Psoas muscle (tissue), 8 donors: ENCODE measurements around the gene ADCY9. TPM values are rescaled to one million over a fixed set of nuclear protein-coding genes. Genes with fewer than 3 reads are reported as not detected.
A peak's percentile ranks its signal among the peaks of the same experiment; 100 is the strongest.

Source experiments
- ATAC-seq, 4 donors: fragments of 200-7000 bp; cut with Tn5 transposase; one replicate each; pipeline ENCODE4 v1.9.1; 2020; ENCODE audit warnings: moderate library complexity in 3 of 4, mild to moderate bottlenecking in 2 of 4
- DNase-seq, 2 donors: peaks; one replicate each; pipeline ENCODE4 v3.0.0-alpha.2; 2020
- H3K27ac ChIP-seq: fragments of 200-600 bp; one replicate; pipeline ENCODE4 v1.8.0; 2022
- H3K27me3 ChIP-seq, 3 donors: fragments of 200-600 bp in 1 of 3; one replicate each; pipeline versions ENCODE4 v1.6.1 to v1.8.0; 2013 to 2022; ENCODE audit warnings: low read length in 2 of 3, mild to moderate bottlenecking in 2 of 3, moderate library complexity in 1 of 3; ENCODE audit not compliant: insufficient read depth in 3 of 3
- H3K36me3 ChIP-seq, 2 donors: fragments of 200-600 bp in 1 of 2; one replicate each; pipeline versions ENCODE4 v1.6.1 to v1.8.0; 2013 to 2022; ENCODE audit warnings: low read depth in 1 of 2, mild to moderate bottlenecking in 1 of 2, moderate library complexity in 1 of 2; ENCODE audit not compliant: insufficient read depth in 1 of 2
- H3K4me1 ChIP-seq: fragments of 200-600 bp; one replicate; pipeline ENCODE4 v1.8.0; 2022
- H3K4me3 ChIP-seq: fragments of 200-600 bp; one replicate; pipeline ENCODE4 v1.8.0; 2022; ENCODE audit warnings: mild to moderate bottlenecking
- H3K9me3 ChIP-seq: fragments of 200-600 bp; one replicate; pipeline ENCODE4 v1.8.0; 2022
- CTCF ChIP-seq: fragments of 200-600 bp; IDR thresholded peaks from one replicate; pipeline ENCODE4 v1.8.0; 2022; ENCODE audit warnings: antibody characterized with exemption
- WGBS, 3 donors: extraction: QIAGEN DNeasy Blood & Tissue Kit; methylation state at CpG; one replicate each; pipeline versions ENCODE4 v1.1.6 to v1.1.7; 2013; 5-methylcytosine and 5-hydroxymethylcytosine counted together
- intact Hi-C, 2 donors: fragments of 100-400 bp; cut with DNase I; formaldehyde crosslinking; loops; one replicate each; pipeline versions ENCODE4 v1.11.0 to v1.14.2; 2022
- polyA plus RNA-seq, 3 donors: library from polyadenylated mRNA; stranded (reverse); fragments of 200-250 nt; gene quantifications; one replicate each; pipeline ENCODE4 v1.2.3, GENCODE V29; 2013
- total RNA-seq, 4 donors: library from RNA; stranded (reverse); fragmentation: NEBNext Ultra II Directional in 2 of 4; extraction: Animal tissue kit (Norgen Biotek cat#: 25700) in 2 of 4; gene quantifications; one replicate each; pipeline versions ENCODE4 v1.2.1 to v1.2.4, GENCODE V29; 2021 to 2023
- donor health status: healthy with polysubstance abuse.
- donor health status: DM: no; HTN: no; CAD: no; lungs with moderate emphysema.
- donor health status: Bipolar disorder and iron deficiency.
- donor health status: healthy.
- donor health status: DM: yes; HTN: yes; CAD: no.
- donor health status: DM: no; HTN: no; CAD: no.
- donor health status: DM: no; HTN: no; CAD: no.
- donor health status: DM: yes; HTN: yes; CAD: no.

ADCY9 gene
- total and polyA plus RNA-seq, 7 donors = 9.0 to 134 (median 44.9) TPM

DNA sequence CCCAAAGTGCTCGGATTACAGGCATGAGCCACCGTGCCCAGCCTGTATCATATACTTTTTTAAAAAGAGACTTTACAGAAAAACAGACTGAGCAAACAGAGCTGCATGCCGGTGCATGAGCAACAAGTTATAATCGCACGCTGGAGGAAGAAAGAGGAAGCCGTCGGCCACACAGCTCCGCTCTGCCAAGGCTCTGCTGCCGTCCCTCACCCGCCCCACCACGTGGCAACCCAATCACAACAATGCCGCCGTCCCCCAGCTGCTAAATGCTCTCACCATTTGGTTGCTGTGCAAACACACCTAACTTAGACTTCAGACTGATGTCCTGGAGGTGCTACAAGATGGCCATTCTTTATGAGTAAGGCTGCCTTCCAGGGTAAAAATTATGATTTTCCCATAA lies 83.5 kb downstream of the ADCY9 start:
- TF ChIP-seq CTCF = no peak
- no peaks in the 10 kb centered on the region for H3K27me3 ChIP-seq
- DNase-seq = peak; percentile 44 to 76
- H3K4me3 ChIP-seq = no peak overlapping the region
- 32 to 56% (median 34%) methylated on average over 13 of the region's 13 CpGs for WGBS, 3 donors
- intact Hi-C loops = no loop called here
- peaks cover 21% of the 10 kb centered on the region for H3K4me1 ChIP-seq
- peak; percentile 34 to 82 (median 70) for ATAC-seq
- no peaks in the 10 kb centered on the region for H3K9me3 ChIP-seq
- peak overlapping the region; percentile 61 for H3K27ac ChIP-seq
- H3K36me3 ChIP-seq = peaks cover 3 to 7% of the 10 kb centered on the region in 2 donors

- intact Hi-C loops = no loop called here
- Histone ChIP-seq H3K9me3 (no peaks in the 10 kb centered on the region), H3K4me1 (no peaks in the 10 kb centered on the region), H3K27ac (no peak overlapping the region), H3K27me3 (no peaks in the 10 kb centered on the region), H3K36me3 (peaks cover 3 to 7% of the 10 kb centered on the region in 2 donors), H3K4me3 (no peak overlapping the region)
- WGBS, 3 donors = 87 to 88% (median 88%) methylated on average over 8 of the region's 8 CpGs
- TF ChIP-seq CTCF = no peak
- ATAC-seq = no peak
- DNase-seq = no peak
Observed at GRCh38 chr16:4028144-4028543, 88.1 kb downstream of the ADCY9 start.

- no peak for TF ChIP-seq CTCF
- intact Hi-C loops = no loop called here
- Histone ChIP-seq H3K4me3 (no peak overlapping the region), H3K4me1 (no peaks in the 10 kb centered on the region), H3K36me3 (peaks cover 3 to 7% of the 10 kb centered on the region in 2 donors), H3K27ac (no peak overlapping the region), H3K27me3 (no peaks in the 10 kb centered on the region), H3K9me3 (no peaks in the 10 kb centered on the region)
- DNase-seq = no peak
- ATAC-seq = no peak
- WGBS, 3 donors = 93 to 95% (median 94%) methylated on average over 7 of the region's 7 CpGs
Observed at GRCh38 chr16:4026854-4027253, 89.4 kb downstream of the ADCY9 start.

- intact Hi-C loops = no loop called here
- Histone ChIP-seq H3K27ac (no peak overlapping the region), H3K9me3 (no peaks in the 10 kb centered on the region), H3K27me3 (no peaks in the 10 kb centered on the region), H3K4me1 (peaks cover 7% of the 10 kb centered on the region), H3K36me3 (no peaks in the 10 kb centered on the region), H3K4me3 (no peak overlapping the region)
- DNase-seq (no peak), ATAC-seq (peak in 1 of 4 donors; percentile 11)
- WGBS, 3 donors = 68 to 79% (median 78%) methylated on average over 14 of the region's 14 CpGs
- no peak for TF ChIP-seq CTCF
Observed at GRCh38 chr16:4025428-4025827, 90.8 kb downstream of the ADCY9 start.

DNA sequence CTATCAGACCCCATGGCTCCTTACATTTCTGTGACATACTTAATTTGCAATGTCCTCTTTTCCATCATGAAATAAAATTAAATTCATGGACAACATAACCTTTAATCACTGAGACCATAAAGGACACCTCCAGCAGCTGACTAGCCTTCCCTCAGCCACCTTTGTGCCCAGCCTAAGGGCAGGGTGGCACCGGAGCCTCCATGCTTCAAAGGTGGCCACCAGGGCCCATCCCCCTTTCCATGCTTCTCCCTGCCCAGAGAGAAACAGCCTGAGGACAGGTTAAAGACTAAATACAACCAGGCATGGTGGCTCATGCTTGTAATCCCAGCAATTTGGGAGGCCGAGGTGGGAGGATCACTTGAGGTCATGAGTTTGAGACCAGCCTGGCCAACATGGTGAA lies 94.3 kb downstream of the ADCY9 start:
- intact Hi-C loops = no loop called here
- no peak overlapping the region for H3K27ac ChIP-seq
- WGBS, 3 donors = 91 to 100% (median 92%) methylated on average over 2 of the region's 2 CpGs

More for the DNA sequence above, 94.3 kb downstream of the ADCY9 start:
- ATAC-seq (no peak), DNase-seq (no peak)
- H3K4me1 ChIP-seq = peaks cover 22% of the 10 kb centered on the region
- no peak overlapping the region for H3K4me3 ChIP-seq
- no peaks in the 10 kb centered on the region for H3K36me3 ChIP-seq
- no peaks in the 10 kb centered on the region for H3K9me3 ChIP-seq
- no peak for TF ChIP-seq CTCF
- no peaks in the 10 kb centered on the region for H3K27me3 ChIP-seq
